GM12878 (cell line): ENCODE data around the gene FRAS1. TPM values are rescaled to one million over a fixed set of nuclear protein-coding genes. Genes with fewer than 3 reads are reported as not detected.

ENCODE experiments used
- ATAC-seq: fragments of 200-7000 bp; cut with Tn5 transposase; 3 replicates; pipeline ENCODE4 v1.9.1; 2020; ENCODE audit warnings: mild to moderate bottlenecking, moderate library complexity
- BruUV-seq: library from RNA; stranded (reverse); fragments of 400-500 nt; replicated peaks from 2 replicates; lab custom pipeline; 2021; lab: Mats Ljungman, UMichigan
- CTCF ChIA-PET: fragments of 300-600 bp; sonication (Branson Sonifier 250); formaldehyde crosslinking; extraction: SDS; loops from one replicate; lab custom pipeline; 2021; ENCODE audit warnings: inconsistent platforms; lab: Yijun Ruan, JAX
- POLR2A ChIA-PET: fragments of 350-600 bp; formaldehyde crosslinking; extraction: SDS; loops from one replicate; lab custom pipeline; 2021; ENCODE audit warnings: inconsistent platforms; lab: Charles Lee
- RAD21 ChIA-PET: fragments of 300-600 bp; sonication (Branson Sonifier 250); formaldehyde crosslinking; loops from one replicate; lab custom pipeline; 2023; ENCODE audit warnings: antibody characterized with exemption; ENCODE audit not compliant: unreplicated experiment; lab: Charles Lee
- SMC1A ChIA-PET: fragments of 300-600 bp; sonication (Branson Sonifier 250); formaldehyde crosslinking; loops from one replicate; lab custom pipeline; 2023; ENCODE audit not compliant: unreplicated experiment, uncharacterized antibody; lab: Charles Lee
- DNase-seq: peaks from one replicate; pipeline ENCODE4 v3.0.0-alpha.2; 2011; ENCODE audit warnings: low read depth, low spot score
- FAIRE-seq: peaks from 3 replicates; lab custom pipeline; 2011; peaks lifted over from hg19 to GRCh38; lab: Jason Lieb, UNC
- H2AFZ ChIP-seq: 2 replicates; pipeline ENCODE4 v1.6.0; 2011; ENCODE audit warnings: low read depth, low read length, control low read depth; ENCODE audit not compliant: control insufficient read depth
- H3K27ac ChIP-seq: 2 replicates; pipeline ENCODE4 v1.5.1; 2011; ENCODE audit warnings: control low read depth; ENCODE audit not compliant: control insufficient read depth, insufficient read depth
- H3K27me3 ChIP-seq, 2 experiments: replicated peaks in 1 of 2; 2 replicates each; pipeline versions ENCODE4 v1.6.0 to v1.6.1; 2011; ENCODE audit warnings: low read length in 1 of 2; ENCODE audit not compliant: control insufficient read depth in 2 of 2, insufficient read depth in 2 of 2
- H3K36me3 ChIP-seq, 2 experiments: 2 replicates each; pipeline ENCODE4 v1.5.1; 2011; ENCODE audit warnings: low read length in 1 of 2; ENCODE audit not compliant: control insufficient read depth in 2 of 2, insufficient read depth in 2 of 2
- H3K4me1 ChIP-seq: 2 replicates; pipeline ENCODE4 v1.6.1; 2011; ENCODE audit warnings: mild to moderate bottlenecking, low read length, moderate library complexity, mixed read lengths; ENCODE audit not compliant: control insufficient read depth, insufficient read depth
- H3K4me2 ChIP-seq: 2 replicates; pipeline ENCODE4 v1.6.0; 2011; ENCODE audit warnings: control low read depth; ENCODE audit not compliant: control insufficient read depth, insufficient read depth
- H3K4me3 ChIP-seq: fragments of 200-600 bp; sonication (generic); 2 replicates; pipeline ENCODE4 v1.5.1; 2016
- H3K79me2 ChIP-seq: 2 replicates; pipeline ENCODE4 v1.6.0; 2011; ENCODE audit warnings: low read length; ENCODE audit not compliant: control insufficient read depth, insufficient read depth
- H3K9ac ChIP-seq: 2 replicates; pipeline ENCODE4 v1.8.0; 2011; ENCODE audit warnings: low read length, control low read depth, mixed read lengths; ENCODE audit not compliant: control insufficient read depth, insufficient read depth
- H3K9me3 ChIP-seq: replicated peaks from 3 replicates; pipeline ENCODE4 v1.5.1; 2011; ENCODE audit warnings: mild to moderate bottlenecking, low read length; ENCODE audit not compliant: control insufficient read depth, insufficient read depth
- H4K20me1 ChIP-seq: 2 replicates; pipeline ENCODE4 v1.6.0; 2011; ENCODE audit not compliant: control insufficient read depth, insufficient read depth
- ATF3 ChIP-seq: IDR thresholded peaks from 2 replicates; pipeline ENCODE4 v1.6.1; 2011; ENCODE audit warnings: low read depth, mild to moderate bottlenecking, low read length, moderate library complexity, borderline replicate concordance; ENCODE audit errors: extremely low read depth
- ATF7 ChIP-seq: fragments of 450-650 bp; IDR thresholded peaks from 2 replicates; pipeline ENCODE4 v1.6.1; 2016; ENCODE audit warnings: low read depth, mild to moderate bottlenecking
- CEBPB ChIP-seq, 2 experiments: fragments of 150-350 bp in 1 of 2; IDR thresholded peaks; 2 replicates each; pipeline ENCODE4 v1.6.1; 2012 to 2014; ENCODE audit warnings: low read depth in 2 of 2, low read length in 2 of 2, borderline replicate concordance in 1 of 2, inconsistent platforms in 1 of 2
- E2F8 ChIP-seq: fragments of 450-650 bp; IDR thresholded peaks from 2 replicates; pipeline ENCODE4 v1.6.1; 2018; ENCODE audit warnings: mild to moderate bottlenecking, low read depth, moderate library complexity; ENCODE audit not compliant: partially characterized antibody
- IKZF1 ChIP-seq: fragments of 450-650 bp; conservative IDR thresholded peaks from 2 replicates; pipeline ENCODE4 v1.6.1; 2017; ENCODE audit warnings: antibody characterized with exemption, mild to moderate bottlenecking
- IRF3 ChIP-seq: fragments of 450-650 bp; IDR thresholded peaks from 2 replicates; pipeline ENCODE4 v1.6.1; 2014; ENCODE audit warnings: mild to moderate bottlenecking
- IRF4 ChIP-seq: IDR thresholded peaks from 2 replicates; pipeline ENCODE4 v1.6.1; 2011; ENCODE audit warnings: low read depth, low read length
- MXI1 ChIP-seq: fragments of 150-350 bp; IDR thresholded peaks from 2 replicates; pipeline ENCODE4 v1.6.1; 2011; ENCODE audit warnings: low read depth, mild to moderate bottlenecking, inconsistent platforms, low read length, improper control_type of control experiment
- RCOR1 ChIP-seq: conservative IDR thresholded peaks from 2 replicates; pipeline ENCODE4 v1.6.1; 2012; ENCODE audit warnings: low read depth, low read length, improper control_type of control experiment
- SREBF2 ChIP-seq: IDR thresholded peaks from 2 replicates; pipeline ENCODE4 v1.6.1; 2012; ENCODE audit warnings: mild to moderate bottlenecking, low read length
- STAT1 ChIP-seq: fragments of 450-650 bp; conservative IDR thresholded peaks from 2 replicates; pipeline ENCODE4 v1.6.1; 2014; ENCODE audit warnings: antibody characterized with exemption, mild to moderate bottlenecking
- SUZ12 ChIP-seq: fragments of 200-600 bp; sonication (generic); IDR thresholded peaks from one replicate; pipeline ENCODE4 v1.6.1; 2018; ENCODE audit warnings: antibody characterized with exemption, mild to moderate bottlenecking; ENCODE audit not compliant: unreplicated experiment
- ZBED1 ChIP-seq: IDR thresholded peaks from 2 replicates; pipeline ENCODE4 v1.6.1; 2016; ENCODE audit warnings: borderline replicate concordance
- ZBTB11 ChIP-seq: fragments of 450-650 bp; formaldehyde crosslinking; IDR thresholded peaks from 2 replicates; pipeline ENCODE4 v1.5.0; 2022; ENCODE audit warnings: mild to moderate bottlenecking, missing genetic modification characterization
- ZNF217 ChIP-seq: fragments of 450-650 bp; IDR thresholded peaks from 2 replicates; pipeline ENCODE4 v1.6.1; 2017; ENCODE audit warnings: antibody characterized with exemption, mild to moderate bottlenecking
- WGBS: methylation state at CpG from one replicate; pipeline ENCODE4 v1.1.6; 2016; ENCODE audit warnings: low lambda C conversion rate; ENCODE audit not compliant: insufficient replicate concordance, insufficient coverage; ENCODE audit errors: missing lambda C conversion rate; 5-methylcytosine and 5-hydroxymethylcytosine counted together
- in situ Hi-C: fragments of 300-500 bp; cut with MboI; formaldehyde crosslinking; loops from 9 replicates; pipeline ENCODE4 v1.14.3; 2018; ENCODE audit warnings: mixed read lengths
- intact Hi-C: fragments of 100-400 bp; cut with micrococcal nuclease; formaldehyde crosslinking; loops from one replicate; pipeline ENCODE4 v1.14.2; 2022; ENCODE audit not compliant: unreplicated experiment
- polyA plus RNA-seq, 11 experiments: library from polyadenylated mRNA; depleted of rRNA in 4 of 11; unstranded in 6 of 11; stranded (reverse) in 5 of 11; fragments of >200 nt; fragmentation: Nextera tagmentation in 4 of 11; fragmentation: Illumina TruSeq in 1 of 11; extraction: Ambion mirVana in 4 of 11; extraction: Trizol in 1 of 11; gene quantifications; 1 replicate in 1 of 11; 2 replicates in 10 of 11; pipeline versions ENCODE4 v1.2.1 to v1.2.3, GENCODE V29; 2011 to 2016; ENCODE audit warnings: inconsistent platforms in 2 of 11, missing spikeins in 2 of 11, low read depth in 1 of 11
- total RNA-seq, 4 experiments: library from RNA; depleted of rRNA in 3 of 4; stranded (reverse); fragments of >200 nt in 3 of 4; fragmentation: Illumina TruSeq in 1 of 4; extraction: Trizol in 1 of 4; gene quantifications; 2 replicates each; pipeline versions ENCODE4 v1.2.1 to v1.2.3, GENCODE V29; 2013 to 2021

The FRAS1 gene
- total and polyA plus RNA-seq, 10 of the 15 experiments (the other 5 are each of a cell fraction or from before 2014, with no cell fraction given), result 0.08 to 11.7 (median 0.20) TPM

GRCh38 chr4:78353921-78354320 is 296.8 kb downstream of the FRAS1 start:
- BruUV-seq, result no TSS peak
- TF ChIP-seq ATF7, result no peak
- no peak for TF ChIP-seq CEBPB (IDR thresholded peaks at IDR 0.05; ENCODE audit: borderline replicate concordance in 1 of 2, low read depth in 2 of 2, low read length in 2 of 2)
- TF ChIP-seq ATF3, result no peak
- TF ChIP-seq SREBF2, result no peak
- no peak for TF ChIP-seq IRF3
- TF ChIP-seq STAT1, result no peak
- no peak for TF ChIP-seq MXI1
- no peak for TF ChIP-seq SUZ12
- TF ChIP-seq IRF4, result no peak
- TF ChIP-seq ZBTB11, result no peak
- TF ChIP-seq ZNF217, result no peak
- no peak for TF ChIP-seq ZBED1
- TF ChIP-seq IKZF1, result no peak
- TF ChIP-seq E2F8, result no peak
- TF ChIP-seq RCOR1, result no peak

More at GRCh38 chr4:78353921-78354320, 296.8 kb downstream of the FRAS1 start:
- Histone ChIP-seq H3K9ac (no peak overlapping the region), H3K4me1 (no peaks in the 10 kb centered on the region), H4K20me1 (no peaks in the 10 kb centered on the region), H3K27ac (no peak overlapping the region), H3K27me3 (no peaks in the 10 kb centered on the region; a peak in 1 of 4 replicates), H3K9me3 (no peaks in the 10 kb centered on the region), H3K4me2 (no peak overlapping the region), H3K36me3 (no peaks in the 10 kb centered on the region), H2AFZ (no peak overlapping the region), H3K79me2 (no peaks in the 10 kb centered on the region), H3K4me3 (no peak overlapping the region)
- ChIA-PET SMC1A (interaction anchor here (0.7 to 2.2 kb wide), 6 partner anchors 7 to 32 kb away, joined by 3 to 18 read pairs (median 4); no protein-coding TSS in a partner anchor), RAD21 (interaction anchor here (1.3 to 1.4 kb wide), 2 partner anchors 8 to 10 kb away, joined by 4 to 5 read pairs; no protein-coding TSS in a partner anchor), POLR2A (no interaction called here), CTCF (interaction anchor here (1.8 kb wide), 1 partner anchor 8 kb away, joined by 8 read pairs; no protein-coding TSS in a partner anchor)
- FAIRE-seq (no peak), DNase-seq (no peak), ATAC-seq (no peak)
- in situ Hi-C loops (no loop called here), intact Hi-C loops (no loop called here)
- 30% methylated on average over 5 of the region's 6 CpGs for WGBS
